Measurements from ENCODE around the gene WDR88.

The WDR88 gene

GRCh38 chr19:33201886-33202545 lies 70.1 kb downstream of the WDR88 start:
- TF ChIP-seq TAF1 (IDR thresholded peaks at IDR 0.05; ENCODE audit: borderline replicate concordance, insufficient read depth, low read length) = no peak
- TF ChIP-seq REST (IDR thresholded peaks at IDR 0.05; ENCODE audit: insufficient read depth in 1 of 2, low read depth in 2 of 2, low read length in 2 of 2) = no peak
- no peak for TF ChIP-seq POLR2AphosphoS5 (IDR thresholded peaks at IDR 0.05; ENCODE audit: low read depth, low read length)
- TF ChIP-seq SIN3A (IDR thresholded peaks at IDR 0.05; ENCODE audit: borderline replicate concordance, insufficient read depth, low read length) = no peak
- no peak for TF ChIP-seq FOXP2 (optimal IDR thresholded peaks at IDR 0.05; ENCODE audit: borderline replicate concordance, extremely low read depth, extremely low read length, insufficient read depth)

GRCh38 chr19:33202546-33203507 lies 70.9 kb downstream of the WDR88 start:
- TF ChIP-seq FOXP2 (optimal IDR thresholded peaks at IDR 0.05; ENCODE audit: borderline replicate concordance, extremely low read depth, extremely low read length, insufficient read depth) (no peak), POLR2AphosphoS5 (IDR thresholded peaks at IDR 0.05; ENCODE audit: low read depth, low read length) (no peak), SIN3A (IDR thresholded peaks at IDR 0.05; ENCODE audit: borderline replicate concordance, insufficient read depth, low read length) (no peak), TAF1 (IDR thresholded peaks at IDR 0.05; ENCODE audit: borderline replicate concordance, insufficient read depth, low read length) (no peak), REST (IDR thresholded peaks at IDR 0.05; ENCODE audit: insufficient read depth in 1 of 2, low read depth in 2 of 2, low read length in 2 of 2) (no peak)

- no peak for TF ChIP-seq TAF1 (IDR thresholded peaks at IDR 0.05; ENCODE audit: borderline replicate concordance, insufficient read depth, low read length)
- no peak for TF ChIP-seq FOXP2 (optimal IDR thresholded peaks at IDR 0.05; ENCODE audit: borderline replicate concordance, extremely low read depth, extremely low read length, insufficient read depth)
- TF ChIP-seq REST (IDR thresholded peaks at IDR 0.05; ENCODE audit: insufficient read depth in 1 of 2, low read depth in 2 of 2, low read length in 2 of 2) = no peak
- no peak for TF ChIP-seq SIN3A (IDR thresholded peaks at IDR 0.05; ENCODE audit: borderline replicate concordance, insufficient read depth, low read length)
- no peak for TF ChIP-seq POLR2AphosphoS5 (IDR thresholded peaks at IDR 0.05; ENCODE audit: low read depth, low read length)
These were observed 71.6 kb downstream of the WDR88 start for GRCh38 chr19:33203529-33203928.

GRCh38 chr19:33204136-33204973 lies 72.4 kb downstream of the WDR88 start:
- TF ChIP-seq POLR2AphosphoS5 (IDR thresholded peaks at IDR 0.05; ENCODE audit: low read depth, low read length) (no peak), FOXP2 (optimal IDR thresholded peaks at IDR 0.05; ENCODE audit: borderline replicate concordance, extremely low read depth, extremely low read length, insufficient read depth) (no peak), REST (IDR thresholded peaks at IDR 0.05; ENCODE audit: insufficient read depth in 1 of 2, low read depth in 2 of 2, low read length in 2 of 2) (no peak), SIN3A (IDR thresholded peaks at IDR 0.05; ENCODE audit: borderline replicate concordance, insufficient read depth, low read length) (no peak)
